ENCODE measurements around the gene APBA3. TPM values are rescaled to one million over a fixed set of nuclear protein-coding genes. Genes with fewer than 3 reads are reported as not detected.
A peak's percentile ranks its signal among the peaks of the same experiment; 100 is the strongest.

The APBA3 gene
- total RNA-seq, 3 donors from 2014 or later = 18.9 to 23.0 (median 19.2) TPM

GRCh38 chr19:3725640-3726310, 35.7 kb downstream of the APBA3 start:
- ATAC-seq = peak; percentile 78
- peak; percentile 91 to 95 (median 92) for DNase-seq

GRCh38 chr19:3725121-3725520, 36.4 kb downstream of the APBA3 start:
- no peak for TF ChIP-seq CTCF (IDR thresholded peaks at IDR 0.05)
- no peaks in the 10 kb centered on the region for H3K9me3 ChIP-seq
- peaks cover 45% of the 10 kb centered on the region for H3K4me1 ChIP-seq (ENCODE audit: low read depth)
- H3K36me3 ChIP-seq (ENCODE audit: low read depth) = no peaks in the 10 kb centered on the region
- intact Hi-C loops (cut with DNase I, micrococcal nuclease) = no loop called here
- ATAC-seq (no peak), DNase-seq (no peak)
- H3K4me3 ChIP-seq = no peak overlapping the region

More at GRCh38 chr19:3725640-3726310, 35.7 kb downstream of the APBA3 start:
- intact Hi-C loops (cut with DNase I, micrococcal nuclease) = no loop called here
- Histone ChIP-seq H3K4me3 (no peak overlapping the region), H3K36me3 (ENCODE audit: low read depth) (no peaks in the 10 kb centered on the region), H3K4me1 (ENCODE audit: low read depth) (peaks cover 43% of the 10 kb centered on the region), H3K9me3 (no peaks in the 10 kb centered on the region)
- no peak for TF ChIP-seq CTCF (IDR thresholded peaks at IDR 0.05)

- H3K4me1 ChIP-seq (ENCODE audit: low read depth) = peaks cover 54% of the 10 kb centered on the region
- no peak overlapping the region for H3K4me3 ChIP-seq
- no peaks in the 10 kb centered on the region for H3K36me3 ChIP-seq (ENCODE audit: low read depth)
- ATAC-seq = no peak
- H3K9me3 ChIP-seq = no peaks in the 10 kb centered on the region
- no peak for DNase-seq
- intact Hi-C loops (cut with DNase I, micrococcal nuclease) = no loop called here
- no peak for TF ChIP-seq CTCF (IDR thresholded peaks at IDR 0.05)
Measured at GRCh38 chr19:3723883-3724282, 37.6 kb downstream of the APBA3 start.

- Histone ChIP-seq H3K4me1 (ENCODE audit: low read depth) (peaks cover 58% of the 10 kb centered on the region), H3K4me3 (no peak overlapping the region)
Measured at GRCh38 chr19:3723110-3723488, 38.4 kb downstream of the APBA3 start.

GRCh38 chr19:3722443-3723109, 38.9 kb downstream of the APBA3 start:
- H3K4me1 ChIP-seq (ENCODE audit: low read depth) = peaks cover 58% of the 10 kb centered on the region
- no peak for TF ChIP-seq CTCF (IDR thresholded peaks at IDR 0.05)
- DNase-seq = peak; percentile 85 to 89 (median 88)
- ATAC-seq = peak; percentile 54
- peak overlapping the region; percentile 30 for H3K4me3 ChIP-seq
- intact Hi-C loops (cut with DNase I, micrococcal nuclease) = no loop called here
- H3K36me3 ChIP-seq (ENCODE audit: low read depth) = no peaks in the 10 kb centered on the region
- H3K9me3 ChIP-seq = no peaks in the 10 kb centered on the region

More at GRCh38 chr19:3723110-3723488, 38.4 kb downstream of the APBA3 start:
- intact Hi-C loops (cut with DNase I, micrococcal nuclease) = no loop called here
- TF ChIP-seq CTCF (IDR thresholded peaks at IDR 0.05) = no peak
- H3K36me3 ChIP-seq (ENCODE audit: low read depth) = no peaks in the 10 kb centered on the region
- ATAC-seq = no peak
- no peak for DNase-seq
- no peaks in the 10 kb centered on the region for H3K9me3 ChIP-seq

Data from mucosa of descending colon (tissue), 3 donors.